ENCODE data around the gene PSME3IP1. TPM values are rescaled to one million over a fixed set of nuclear protein-coding genes. Genes with fewer than 3 reads are reported as not detected.

Gene PSME3IP1
- polyA plus RNA-seq, 3 donors from 2014 or later = 79.0 to 91.7 (median 88.9) TPM

GRCh38 chr16:57127836-57128235 is 58.0 kb downstream of the PSME3IP1 start:
- Mint-ChIP-seq H3K36me3 (no peaks in the 10 kb centered on the region), H3K27ac (peak overlapping the region in 3 of 6 donors; percentile 6 to 72 (median 62)), H3K27me3 (ENCODE audit: low read depth in 3 of 3) (peaks cover 0 to 3% (median 2%) of the 10 kb centered on the region in 3 donors), H3K4me1 (peaks cover 47 to 61% of the 10 kb centered on the region in 2 donors), H3K4me3 (no peak overlapping the region), H3K9me3 (no peaks in the 10 kb centered on the region)
- DNase-seq = no peak

- no peak for DNase-seq
- Mint-ChIP-seq H3K9me3 (no peaks in the 10 kb centered on the region), H3K27me3 (ENCODE audit: low read depth in 3 of 3) (peaks cover 0 to 3% (median 2%) of the 10 kb centered on the region in 3 donors), H3K4me3 (no peak overlapping the region), H3K27ac (peak overlapping the region in 5 of 6 donors; percentile 22 to 72 (median 51)), H3K36me3 (no peaks in the 10 kb centered on the region), H3K4me1 (peaks cover 46 to 61% of the 10 kb centered on the region in 2 donors)
These were observed 58.6 kb downstream of the PSME3IP1 start for GRCh38 chr16:57127037-57127763.

GRCh38 chr16:57126411-57126810 is 59.4 kb downstream of the PSME3IP1 start:
- no peaks in the 10 kb centered on the region for H3K36me3 Mint-ChIP-seq
- no peak overlapping the region for H3K4me3 Mint-ChIP-seq

GRCh38 chr16:57125969-57126368 is 59.9 kb downstream of the PSME3IP1 start:
- H3K4me1 Mint-ChIP-seq = peaks cover 44 to 60% of the 10 kb centered on the region in 2 donors
- H3K27me3 Mint-ChIP-seq (ENCODE audit: low read depth in 3 of 3) = peaks cover 0 to 3% (median 2%) of the 10 kb centered on the region in 3 donors
- H3K27ac Mint-ChIP-seq = peak overlapping the region in 1 of 6 donors; percentile 22
- H3K9me3 Mint-ChIP-seq = no peaks in the 10 kb centered on the region
- no peak overlapping the region for H3K4me3 Mint-ChIP-seq
- no peaks in the 10 kb centered on the region for H3K36me3 Mint-ChIP-seq
- DNase-seq = no peak

More at GRCh38 chr16:57126411-57126810, 59.4 kb downstream of the PSME3IP1 start:
- no peak for DNase-seq
- peaks cover 44 to 61% of the 10 kb centered on the region in 2 donors for H3K4me1 Mint-ChIP-seq
- H3K27ac Mint-ChIP-seq = peak overlapping the region in 4 of 6 donors; percentile 6 to 76 (median 20)
- peaks cover 0 to 3% (median 2%) of the 10 kb centered on the region in 3 donors for H3K27me3 Mint-ChIP-seq (ENCODE audit: low read depth in 3 of 3)
- no peaks in the 10 kb centered on the region for H3K9me3 Mint-ChIP-seq

GRCh38 chr16:57125376-57125775 is 60.5 kb downstream of the PSME3IP1 start:
- DNase-seq = no peak
- no peaks in the 10 kb centered on the region for H3K9me3 Mint-ChIP-seq
- no peak overlapping the region for H3K4me3 Mint-ChIP-seq
- peaks cover 38 to 54% of the 10 kb centered on the region in 2 donors for H3K4me1 Mint-ChIP-seq
- H3K27ac Mint-ChIP-seq = no peak overlapping the region
- no peaks in the 10 kb centered on the region for H3K36me3 Mint-ChIP-seq
- peaks cover 0 to 3% (median 2%) of the 10 kb centered on the region in 3 donors for H3K27me3 Mint-ChIP-seq (ENCODE audit: low read depth in 3 of 3)

- Mint-ChIP-seq H3K27me3 (ENCODE audit: low read depth in 3 of 3) (peaks cover 0 to 3% (median 2%) of the 10 kb centered on the region in 3 donors), H3K27ac (peak overlapping the region in 4 of 6 donors; percentile 36 to 82 (median 54)), H3K9me3 (no peaks in the 10 kb centered on the region), H3K4me3 (no peak overlapping the region), H3K4me1 (peaks cover 32 to 52% of the 10 kb centered on the region in 2 donors), H3K36me3 (no peaks in the 10 kb centered on the region)
- no peak for DNase-seq
These were observed 61.7 kb downstream of the PSME3IP1 start for GRCh38 chr16:57123974-57124674.

- Mint-ChIP-seq H3K4me1 (peaks cover 25 to 45% of the 10 kb centered on the region in 2 donors), H3K36me3 (peaks cover 0 to 2% (median 0%) of the 10 kb centered on the region in 3 donors), H3K4me3 (no peak overlapping the region), H3K27ac (peak overlapping the region in 4 of 6 donors; percentile 14 to 82 (median 38)), H3K27me3 (ENCODE audit: low read depth in 3 of 3) (peaks cover 0 to 3% (median 2%) of the 10 kb centered on the region in 3 donors), H3K9me3 (no peaks in the 10 kb centered on the region)
- DNase-seq = no peak
These were observed 62.4 kb downstream of the PSME3IP1 start for GRCh38 chr16:57123216-57123973.

GRCh38 chr16:57118461-57119084 is 67.3 kb downstream of the PSME3IP1 start:
- Mint-ChIP-seq H3K27ac (no peak overlapping the region), H3K27me3 (ENCODE audit: low read depth in 3 of 3) (peaks cover 0 to 2% (median 0%) of the 10 kb centered on the region in 3 donors), H3K4me1 (peaks cover 0 to under 1% of the 10 kb centered on the region in 2 donors), H3K4me3 (no peak overlapping the region), H3K36me3 (peaks cover 0 to 3% (median 0%) of the 10 kb centered on the region in 3 donors), H3K9me3 (no peaks in the 10 kb centered on the region)
- no peak for DNase-seq

GRCh38 chr16:57115514-57116182 is 70.2 kb downstream of the PSME3IP1 start:
- no peak overlapping the region for H3K27ac Mint-ChIP-seq

GRCh38 chr16:57115168-57115513 is 70.7 kb downstream of the PSME3IP1 start:
- Mint-ChIP-seq H3K9me3 (no peaks in the 10 kb centered on the region), H3K4me1 (no peaks in the 10 kb centered on the region), H3K27me3 (ENCODE audit: low read depth in 3 of 3) (peaks cover 0 to 2% (median 0%) of the 10 kb centered on the region in 3 donors), H3K4me3 (no peak overlapping the region), H3K36me3 (peaks cover 0 to 3% (median 0%) of the 10 kb centered on the region in 3 donors), H3K27ac (no peak overlapping the region)
- no peak for DNase-seq

More at GRCh38 chr16:57115514-57116182, 70.2 kb downstream of the PSME3IP1 start:
- peaks cover 0 to 3% (median 0%) of the 10 kb centered on the region in 3 donors for H3K36me3 Mint-ChIP-seq
- no peaks in the 10 kb centered on the region for H3K4me1 Mint-ChIP-seq
- peaks cover 0 to 2% (median 0%) of the 10 kb centered on the region in 3 donors for H3K27me3 Mint-ChIP-seq (ENCODE audit: low read depth in 3 of 3)
- no peaks in the 10 kb centered on the region for H3K9me3 Mint-ChIP-seq
- no peak for DNase-seq
- no peak overlapping the region for H3K4me3 Mint-ChIP-seq

- DNase-seq = no peak
- Mint-ChIP-seq H3K36me3 (peaks cover 0 to 3% (median 0%) of the 10 kb centered on the region in 3 donors), H3K27ac (no peak overlapping the region), H3K9me3 (no peaks in the 10 kb centered on the region), H3K4me3 (no peak overlapping the region), H3K27me3 (ENCODE audit: low read depth in 3 of 3) (peaks cover 0 to 4% (median 0%) of the 10 kb centered on the region in 3 donors), H3K4me1 (no peaks in the 10 kb centered on the region)
These were observed 72.2 kb downstream of the PSME3IP1 start for GRCh38 chr16:57113664-57114063.

- Mint-ChIP-seq H3K4me3 (no peak overlapping the region), H3K27ac (no peak overlapping the region), H3K9me3 (no peaks in the 10 kb centered on the region), H3K36me3 (no peaks in the 10 kb centered on the region), H3K4me1 (no peaks in the 10 kb centered on the region), H3K27me3 (ENCODE audit: low read depth in 3 of 3) (peaks cover 0 to 4% (median 0%) of the 10 kb centered on the region in 3 donors)
- no peak for DNase-seq
These were observed 72.8 kb downstream of the PSME3IP1 start for GRCh38 chr16:57113042-57113453.

Data from immature natural killer cell (primary cell).